HEK293 (cell line): ENCODE measurements around the gene BSDC1.

Source experiments
- BCL11A ChIP-seq: fragments of 450-650 bp; formaldehyde crosslinking; IDR thresholded peaks from 2 replicates; pipeline ENCODE4 v1.5.1; 2016; ENCODE audit warnings: low read depth, missing biosample characterization, missing genetic modification characterization
- BCL6B ChIP-seq: fragments of 450-650 bp; formaldehyde crosslinking; IDR thresholded peaks from 2 replicates; pipeline ENCODE4 v1.5.1; 2017; ENCODE audit warnings: missing biosample characterization, missing genetic modification characterization
- ELK4 ChIP-seq: IDR thresholded peaks from 2 replicates; pipeline ENCODE4 v1.6.1; 2011; ENCODE audit warnings: mild to moderate bottlenecking, low read depth, low read length, borderline replicate concordance
- FEZF1 ChIP-seq: fragments of 450-650 bp; formaldehyde crosslinking; IDR thresholded peaks from 2 replicates; pipeline ENCODE4 v1.5.1; 2016; ENCODE audit warnings: missing biosample characterization, missing genetic modification characterization
- GLIS1 ChIP-seq: fragments of 450-650 bp; formaldehyde crosslinking; IDR thresholded peaks from 2 replicates; pipeline ENCODE4 v1.5.1; 2016; ENCODE audit warnings: missing biosample characterization, missing genetic modification characterization
- KLF10 ChIP-seq: fragments of 450-650 bp; IDR thresholded peaks from 2 replicates; pipeline ENCODE4 v1.5.1; 2018; ENCODE audit warnings: missing biosample characterization, mild to moderate bottlenecking, missing genetic modification characterization
- KLF7 ChIP-seq: fragments of 450-650 bp; formaldehyde crosslinking; IDR thresholded peaks from 2 replicates; pipeline ENCODE4 v1.5.1; 2016; ENCODE audit warnings: missing biosample characterization, missing genetic modification characterization, borderline replicate concordance
- OSR2 ChIP-seq: fragments of 450-650 bp; formaldehyde crosslinking; IDR thresholded peaks from 2 replicates; pipeline ENCODE4 v1.5.1; 2016; ENCODE audit warnings: missing biosample characterization, missing genetic modification characterization
- PRDM10 ChIP-seq: fragments of 450-650 bp; formaldehyde crosslinking; IDR thresholded peaks from 2 replicates; pipeline ENCODE4 v1.5.1; 2016; ENCODE audit warnings: missing biosample characterization, missing genetic modification characterization
- ZBTB26 ChIP-seq: fragments of 450-650 bp; formaldehyde crosslinking; optimal IDR thresholded peaks from 2 replicates; pipeline ENCODE3; 2016; ENCODE audit warnings: missing biosample characterization, mild to moderate bottlenecking, missing genetic modification characterization
- ZFP3 ChIP-seq: fragments of 450-650 bp; formaldehyde crosslinking; IDR thresholded peaks from 2 replicates; pipeline ENCODE4 v1.5.1; 2016; ENCODE audit warnings: low read depth, missing biosample characterization, missing genetic modification characterization
- ZFP69B ChIP-seq: fragments of 450-650 bp; formaldehyde crosslinking; IDR thresholded peaks from 2 replicates; pipeline ENCODE4 v1.5.1; 2016; ENCODE audit warnings: missing biosample characterization, missing genetic modification characterization
- ZNF133 ChIP-seq: fragments of 450-650 bp; formaldehyde crosslinking; IDR thresholded peaks from 2 replicates; pipeline ENCODE4 v1.5.1; 2016; ENCODE audit warnings: missing biosample characterization, missing genetic modification characterization
- ZNF184 ChIP-seq: fragments of 450-650 bp; IDR thresholded peaks from 2 replicates; pipeline ENCODE4 v1.5.1; 2018; ENCODE audit warnings: missing biosample characterization, mild to moderate bottlenecking, missing genetic modification characterization
- ZNF24 ChIP-seq: fragments of 450-650 bp; formaldehyde crosslinking; IDR thresholded peaks from 2 replicates; pipeline ENCODE4 v1.5.1; 2016; ENCODE audit warnings: missing biosample characterization, missing genetic modification characterization
- ZNF335 ChIP-seq: fragments of 450-650 bp; formaldehyde crosslinking; conservative IDR thresholded peaks from 2 replicates; pipeline ENCODE4 v1.5.1; 2016; ENCODE audit warnings: missing biosample characterization, missing genetic modification characterization
- ZNF426 ChIP-seq: fragments of 450-650 bp; formaldehyde crosslinking; IDR thresholded peaks from 2 replicates; pipeline ENCODE4 v1.5.1; 2017; ENCODE audit warnings: missing biosample characterization, missing genetic modification characterization, mild to moderate bottlenecking, inconsistent platforms, moderate library complexity
- ZNF501 ChIP-seq: fragments of 450-650 bp; formaldehyde crosslinking; IDR thresholded peaks from 2 replicates; pipeline ENCODE4 v1.5.1; 2016; ENCODE audit warnings: missing biosample characterization, missing genetic modification characterization
- ZNF510 ChIP-seq: fragments of 450-650 bp; formaldehyde crosslinking; IDR thresholded peaks from 2 replicates; pipeline ENCODE4 v1.5.1; 2018; ENCODE audit warnings: mild to moderate bottlenecking, missing genetic modification characterization, missing biosample characterization; ENCODE audit not compliant: insufficient replicate concordance
- ZNF521 ChIP-seq: fragments of 450-650 bp; formaldehyde crosslinking; IDR thresholded peaks from 2 replicates; pipeline ENCODE4 v1.5.1; 2017; ENCODE audit warnings: missing biosample characterization, mild to moderate bottlenecking, missing genetic modification characterization
- ZNF529 ChIP-seq: fragments of 450-650 bp; formaldehyde crosslinking; IDR thresholded peaks from 2 replicates; pipeline ENCODE4 v1.5.1; 2017; ENCODE audit warnings: missing genetic modification characterization, missing biosample characterization; ENCODE audit not compliant: insufficient replicate concordance
- ZNF530 ChIP-seq: fragments of 450-650 bp; formaldehyde crosslinking; IDR thresholded peaks from 2 replicates; pipeline ENCODE4 v1.5.1; 2016; ENCODE audit warnings: low read depth, missing biosample characterization, missing genetic modification characterization
- ZNF600 ChIP-seq: fragments of 450-650 bp; formaldehyde crosslinking; IDR thresholded peaks from 2 replicates; pipeline ENCODE4 v1.5.1; 2016; ENCODE audit warnings: missing biosample characterization, missing genetic modification characterization
- ZNF639 ChIP-seq: fragments of 450-650 bp; formaldehyde crosslinking; IDR thresholded peaks from 2 replicates; pipeline ENCODE4 v1.5.1; 2016; ENCODE audit warnings: missing biosample characterization, missing genetic modification characterization
- ZSCAN23 ChIP-seq: fragments of 450-650 bp; formaldehyde crosslinking; IDR thresholded peaks from 2 replicates; pipeline ENCODE4 v1.5.1; 2016; ENCODE audit warnings: missing biosample characterization, missing genetic modification characterization
- ZSCAN30 ChIP-seq: fragments of 450-650 bp; IDR thresholded peaks from 2 replicates; pipeline ENCODE4 v1.5.1; 2018; ENCODE audit warnings: missing biosample characterization, mild to moderate bottlenecking, missing genetic modification characterization, moderate library complexity
- TF ChIP-seq, protein P1 (sequence below): fragments of 450-650 bp; formaldehyde crosslinking; IDR thresholded peaks from 2 replicates; pipeline ENCODE4 v1.5.1; 2016; ENCODE audit warnings: missing biosample characterization, missing genetic modification characterization

BSDC1 gene

GRCh38 chr1:32351399-32352238 lies 42.6 kb downstream of the BSDC1 start (continued):
- TF ChIP-seq ZBTB26 (tag by site-specific recombination) (peak; percentile 87), ZNF24 (no peak; the same call in 1 of the 2 replicates), ZNF510 (no peak), BCL11A (tag by site-specific recombination) (no peak), ZNF600 (peak; percentile 58), ZNF426 (tag by site-specific recombination) (no peak), ZNF521 (tag by site-specific recombination) (no peak), ZFP69B (tag by site-specific recombination) (no peak), KLF10 (tag by site-specific recombination) (0 out of 2 replicates have a peak, but pooled peaks have one; percentile 2), OSR2 (tag by site-specific recombination) (no peak), PRDM10 (tag by site-specific recombination) (no peak), ZFP3 (tag by site-specific recombination) (no peak), ZNF530 (no peak), ZNF133 (tag by site-specific recombination) (no peak), ZNF335 (tag by site-specific recombination) (peak; percentile 87), ZNF501 (tag by site-specific recombination) (no peak), FEZF1 (peak; percentile 82), ELK4 (no peak), BCL6B (tag by site-specific recombination) (no peak), KLF7 (no peak), ZNF529 (no peak), ZNF184 (tag by site-specific recombination) (0 out of 2 replicates have a peak, but pooled peaks have one; percentile 20), ZSCAN23 (tag by site-specific recombination) (no peak), ZSCAN30 (tag by site-specific recombination) (peak; percentile 97), ZNF639 (tag by site-specific recombination) (no peak), GLIS1 (tag by site-specific recombination) (peak; percentile 3; the same call in 1 of the 2 replicates)
- TF ChIP-seq, protein P1, sequence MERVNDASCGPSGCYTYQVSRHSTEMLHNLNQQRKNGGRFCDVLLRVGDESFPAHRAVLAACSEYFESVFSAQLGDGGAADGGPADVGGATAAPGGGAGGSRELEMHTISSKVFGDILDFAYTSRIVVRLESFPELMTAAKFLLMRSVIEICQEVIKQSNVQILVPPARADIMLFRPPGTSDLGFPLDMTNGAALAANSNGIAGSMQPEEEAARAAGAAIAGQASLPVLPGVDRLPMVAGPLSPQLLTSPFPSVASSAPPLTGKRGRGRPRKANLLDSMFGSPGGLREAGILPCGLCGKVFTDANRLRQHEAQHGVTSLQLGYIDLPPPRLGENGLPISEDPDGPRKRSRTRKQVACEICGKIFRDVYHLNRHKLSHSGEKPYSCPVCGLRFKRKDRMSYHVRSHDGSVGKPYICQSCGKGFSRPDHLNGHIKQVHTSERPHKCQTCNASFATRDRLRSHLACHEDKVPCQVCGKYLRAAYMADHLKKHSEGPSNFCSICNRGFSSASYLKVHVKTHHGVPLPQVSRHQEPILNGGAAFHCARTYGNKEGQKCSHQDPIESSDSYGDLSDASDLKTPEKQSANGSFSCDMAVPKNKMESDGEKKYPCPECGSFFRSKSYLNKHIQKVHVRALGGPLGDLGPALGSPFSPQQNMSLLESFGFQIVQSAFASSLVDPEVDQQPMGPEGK (tag by site-specific recombination) = peak; percentile 67
